HG03060 (cell line): ENCODE measurements around the gene AKTIP.
"Not testable (repeated sequence)": the region's sequence is repeated elsewhere in the genome, so short reads cannot be mapped to it uniquely, and the experiment has no call there.

Experiments
- ATAC-seq: cut with Tn5 transposase; IDR thresholded peaks from one replicate; pipeline ENCODE4 v1.9.1; 2021; ENCODE audit warnings: low read depth, moderate number of reproducible peaks; ENCODE audit not compliant: unreplicated experiment

Gene AKTIP

GRCh38 chr16:53502331-53503269 lies at the start of gene AKTIP:
TSS of gene AKTIP (minus strand) at chr16:53503209. CDS start at chr16:53500259, 2,950 bp downstream.
- ATAC-seq: peak; percentile 4

- peak; percentile 75 for ATAC-seq
These were observed 47.1 kb upstream of the AKTIP start for GRCh38 chr16:53549970-53550690.

- no peak for ATAC-seq
These were observed 44.0 kb upstream of the AKTIP start for GRCh38 chr16:53546988-53547391.

- ATAC-seq: no peak
These were observed 42.4 kb upstream of the AKTIP start for GRCh38 chr16:53545433-53545832.

- ATAC-seq: no peak
These were observed 39.3 kb upstream of the AKTIP start for GRCh38 chr16:53542283-53542682.

GRCh38 chr16:53541326-53541725 lies 38.3 kb upstream of the AKTIP start:
- no peak for ATAC-seq

GRCh38 chr16:53539759-53540718 lies 37.0 kb upstream of the AKTIP start:
- ATAC-seq: not testable (repeated sequence)

GRCh38 chr16:53539346-53539745 lies 36.3 kb upstream of the AKTIP start:
- ATAC-seq: not testable (repeated sequence)

- no peak for ATAC-seq
These were observed 34.6 kb upstream of the AKTIP start for GRCh38 chr16:53537626-53538025.

- ATAC-seq: no peak
These were observed 31.2 kb upstream of the AKTIP start for GRCh38 chr16:53534206-53534605.

- no peak for ATAC-seq
These were observed 27.7 kb upstream of the AKTIP start for GRCh38 chr16:53530741-53531140.

- no peak for ATAC-seq
These were observed 27.0 kb upstream of the AKTIP start for GRCh38 chr16:53530046-53530445.

- ATAC-seq: no peak
These were observed 26.5 kb upstream of the AKTIP start for GRCh38 chr16:53529513-53529912.

- no peak for ATAC-seq
These were observed 25.8 kb upstream of the AKTIP start for GRCh38 chr16:53528797-53529196.

GRCh38 chr16:53523971-53524548 lies 21.1 kb upstream of the AKTIP start:
- no peak for ATAC-seq

- no peak for ATAC-seq
These were observed 20.3 kb upstream of the AKTIP start for GRCh38 chr16:53523126-53523804.

- no peak for ATAC-seq
These were observed 16.5 kb upstream of the AKTIP start for GRCh38 chr16:53519417-53520091.

GRCh38 chr16:53518550-53519416 lies 15.8 kb upstream of the AKTIP start:
- peak; percentile 97 for ATAC-seq
